ENCODE data around the gene ABLIM3. TPM values are rescaled to one million over a fixed set of nuclear protein-coding genes. Genes with fewer than 3 reads are reported as not detected.

The ABLIM3 gene
- total and polyA plus RNA-seq, 2 of the 8 experiments (the other 6 are each of a cell fraction or from before 2014, with no cell fraction given): 0.36 to 0.56 TPM

DNA sequence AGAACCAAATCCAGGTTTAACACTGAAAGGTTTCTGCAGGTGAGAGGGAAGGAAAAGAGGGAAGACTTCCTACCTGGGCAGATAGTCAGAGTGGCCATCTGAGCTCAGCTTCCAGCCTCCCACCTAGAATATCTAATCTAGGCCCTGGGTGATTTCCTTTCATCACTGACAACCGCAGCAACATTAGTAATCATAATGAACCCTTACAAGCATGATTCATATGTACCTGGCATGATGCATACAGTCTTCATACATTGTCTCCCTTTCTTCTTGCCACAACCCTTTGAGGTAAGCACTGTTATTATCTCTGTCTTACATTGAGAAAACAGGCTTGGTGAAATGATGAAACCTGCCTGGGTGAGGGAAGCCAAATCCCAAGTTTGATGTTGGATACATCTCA lies 143.9 kb downstream of the ABLIM3 start:
- Histone ChIP-seq H3K4me2 (ENCODE audit: insufficient read depth in 1 of 2, low read depth in 2 of 2, low read length in 2 of 2) (no peak overlapping the region), H2BK20ac (ENCODE audit: low read length) (no peak overlapping the region), H3K56ac (replicated peaks; ENCODE audit: insufficient read length, low read depth, low read length) (no peak overlapping the region), H2AFZ (ENCODE audit: low read length) (no peak overlapping the region), H3K79me2 (ENCODE audit: control insufficient read depth in 1 of 2, insufficient read depth in 2 of 2, low read length in 2 of 2) (no peaks in the 10 kb centered on the region), H3K36me3 (ENCODE audit: control insufficient read depth in 2 of 4, insufficient read depth in 4 of 4, low read length in 3 of 4) (no peaks in the 10 kb centered on the region), H4K91ac (replicated peaks; ENCODE audit: insufficient read length, low read length) (no peak overlapping the region), H3K14ac (ENCODE audit: insufficient read length) (no peak overlapping the region), H3K4me3 (ENCODE audit: extremely low read depth in 1 of 4, insufficient read depth in 2 of 4, low read depth in 3 of 4, low read length in 4 of 4) (no peak overlapping the region), H3K18ac (ENCODE audit: extremely low read depth, low read length) (no peak overlapping the region), H3K27ac (ENCODE audit: low read depth, low read length) (no peak overlapping the region), H3K4ac (replicated peaks; ENCODE audit: insufficient read length, low read depth, low read length) (no peak overlapping the region), H3K23me2 (ENCODE audit: low read depth, low read length) (no peaks in the 10 kb centered on the region), H2BK120ac (replicated peaks; ENCODE audit: low read depth, low read length) (no peak overlapping the region), H2BK12ac (ENCODE audit: low read depth, low read length) (no peak overlapping the region), H4K5ac (ENCODE audit: insufficient read length, low read depth, low read length) (no peak overlapping the region), H3K4me1 (replicated peaks in 1 of 4; ENCODE audit: control insufficient read depth in 3 of 4, insufficient read depth in 4 of 4, low read length in 3 of 4) (no peaks in the 10 kb centered on the region), H3K23ac (ENCODE audit: insufficient read length) (no peak overlapping the region), H3K27me3 (replicated peaks in 1 of 4; ENCODE audit: control insufficient read depth in 3 of 4, extremely low read depth in 1 of 4, insufficient read depth in 3 of 4, low read length in 3 of 4) (no peaks in the 10 kb centered on the region; a peak in 1 of 7 replicates), H2BK15ac (ENCODE audit: low read length) (no peak overlapping the region), H4K20me1 (replicated peaks in 1 of 2; ENCODE audit: control insufficient read depth in 1 of 2, insufficient read depth in 2 of 2, low read length in 2 of 2) (no peaks in the 10 kb centered on the region), H3K79me1 (ENCODE audit: low read depth, low read length) (no peaks in the 10 kb centered on the region), H4K8ac (ENCODE audit: extremely low read depth, insufficient read depth, low read length) (no peak overlapping the region), H3K9ac (replicated peaks in 1 of 4; ENCODE audit: extremely low read depth in 1 of 4, low read depth in 3 of 4, low read length in 3 of 4) (no peak overlapping the region), H2AK5ac (ENCODE audit: low read depth, low read length) (no peak overlapping the region), H2BK5ac (ENCODE audit: low read depth, low read length) (no peak overlapping the region), H3K9me3 (ENCODE audit: insufficient read depth in 2 of 2, low read depth in 1 of 2, low read length in 1 of 2) (no peaks in the 10 kb centered on the region)
- TF ChIP-seq TCF12 (IDR thresholded peaks at IDR 0.05; ENCODE audit: low read depth, low read length) (no peak), EZH2 (IDR thresholded peaks at IDR 0.05; ENCODE audit: low read depth, low read length, severe bottlenecking) (no peak), JUND (IDR thresholded peaks at IDR 0.05; ENCODE audit: low read length) (no peak), ASH2L (IDR thresholded peaks at IDR 0.05; ENCODE audit: low read length) (no peak), POLR2A (IDR thresholded peaks at IDR 0.05; ENCODE audit: control extremely low read depth in 1 of 2, low read depth in 2 of 2, low read length in 2 of 2) (no peak), MAFK (IDR thresholded peaks at IDR 0.05; ENCODE audit: low read depth, low read length) (no peak), GTF2F1 (IDR thresholded peaks at IDR 0.05; ENCODE audit: borderline replicate concordance, low read depth, low read length) (no peak), KDM4A (IDR thresholded peaks at IDR 0.05; ENCODE audit: low read depth, low read length, severe bottlenecking) (no peak)
- ChIA-PET POLR2A (ENCODE audit: partially characterized antibody) (interaction anchor here (0.8 to 1.5 kb wide), 2 partner anchors 9 to 87 kb away, joined by 3 read pairs; no protein-coding TSS in a partner anchor), CTCF (ENCODE audit: partially characterized antibody) (interaction anchor here (2.5 kb wide), 1 partner anchor 9 kb away, joined by 7 read pairs; no protein-coding TSS in a partner anchor)
- WGBS, 2 experiments (ENCODE audit: extremely low coverage in 1 of 2, insufficient coverage in 1 of 2, insufficient read length in 1 of 2, insufficient replicate concordance in 2 of 2, low coverage in 1 of 2, low lambda C conversion rate in 2 of 2, missing lambda C conversion rate in 1 of 2): 72% methylated on average over 1 of the region's 1 CpG; no CpG with 5 or more reads in 1 of the 2 experiments
- DNase-seq (ENCODE audit: low read depth in 1 of 2, low spot score in 2 of 2): no peak
- no peak for FAIRE-seq
